CD14-positive monocyte (primary cell): ENCODE data around the gene CA11. TPM values are rescaled to one million over a fixed set of nuclear protein-coding genes. Genes with fewer than 3 reads are reported as not detected.

Experiments
- DNase-seq, 3 donors: peaks; one replicate each; pipeline ENCODE4 v3.0.0-alpha.2; 2011 to 2022
- H2AFZ ChIP-seq: 2 replicates; pipeline ENCODE4 v1.6.0; 2012; ENCODE audit warnings: mild to moderate bottlenecking, low read depth, low read length, inconsistent platforms; ENCODE audit not compliant: insufficient read depth, poor library complexity, severe bottlenecking
- H3K27ac ChIP-seq, 2 donors: 1 replicate in 1 of 2; 2 replicates in 1 of 2; pipeline ENCODE4 v1.5.1; 2012 to 2013; ENCODE audit warnings: low read length in 2 of 2, control low read depth in 1 of 2, inconsistent platforms in 1 of 2, low read depth in 1 of 2, mild to moderate bottlenecking in 1 of 2
- H3K27me3 ChIP-seq, 2 donors: one replicate each; pipeline versions ENCODE4 v1.6.0 to v1.6.1; 2011 to 2013; ENCODE audit warnings: low read length in 2 of 2; ENCODE audit not compliant: control insufficient read depth in 2 of 2, insufficient read depth in 2 of 2
- H3K36me3 ChIP-seq, 2 donors: replicated peaks in 1 of 2; 1 replicate in 1 of 2; 2 replicates in 1 of 2; pipeline versions ENCODE4 v1.5.1 to v1.6.1; 2012 to 2013; ENCODE audit warnings: low read length in 2 of 2, control low read depth in 1 of 2, inconsistent platforms in 1 of 2, mild to moderate bottlenecking in 1 of 2; ENCODE audit not compliant: insufficient read depth in 2 of 2, control insufficient read depth in 1 of 2
- H3K4me1 ChIP-seq, 2 donors: 1 replicate in 1 of 2; 2 replicates in 1 of 2; pipeline versions ENCODE4 v1.5.1 to v1.6.1; 2012 to 2013; ENCODE audit warnings: low read length in 2 of 2, control low read depth in 1 of 2, inconsistent platforms in 1 of 2, mild to moderate bottlenecking in 1 of 2, moderate library complexity in 1 of 2; ENCODE audit not compliant: insufficient read depth in 2 of 2, control insufficient read depth in 1 of 2
- H3K4me2 ChIP-seq: replicated peaks from 2 replicates; pipeline ENCODE3; 2012; ENCODE audit warnings: low read length, moderate library complexity, mild to moderate bottlenecking; ENCODE audit not compliant: poor library complexity, severe bottlenecking; ENCODE audit errors: extremely low read depth
- H3K4me3 ChIP-seq, 3 experiments: fragments of 200-600 bp in 1 of 3; sonication (generic) in 1 of 3; replicated peaks in 1 of 3; 1 replicate in 2 of 3; 2 replicates in 1 of 3; pipeline ENCODE4 v1.5.1; 2011 to 2013; ENCODE audit warnings: low read length in 3 of 3, mild to moderate bottlenecking in 3 of 3, control low read depth in 2 of 3, low read depth in 2 of 3, inconsistent platforms in 1 of 3, moderate library complexity in 1 of 3
- H3K79me2 ChIP-seq: 2 replicates; pipeline ENCODE4 v1.6.0; 2012; ENCODE audit warnings: mild to moderate bottlenecking, control low read depth, inconsistent platforms, low read length, moderate library complexity; ENCODE audit not compliant: insufficient read depth
- H3K9ac ChIP-seq: 2 replicates; pipeline ENCODE4 v1.6.0; 2017; ENCODE audit warnings: low read length, mild to moderate bottlenecking; ENCODE audit not compliant: insufficient read depth, poor library complexity, severe bottlenecking
- H3K9me3 ChIP-seq, 2 donors: replicated peaks in 1 of 2; 1 replicate in 1 of 2; 2 replicates in 1 of 2; pipeline versions ENCODE4 v1.5.1 to v1.6.1; 2012 to 2013; ENCODE audit warnings: low read length in 2 of 2, control low read depth in 1 of 2; ENCODE audit not compliant: control insufficient read depth in 1 of 2, insufficient read depth in 1 of 2
- H4K20me1 ChIP-seq: 2 replicates; pipeline ENCODE4 v1.6.0; 2012; ENCODE audit warnings: mild to moderate bottlenecking, low read length, control low read depth, moderate library complexity; ENCODE audit not compliant: insufficient read depth
- H3K27ac Mint-ChIP-seq, 7 donors: one replicate each; pipeline ENCODE4 v1.8.0; 2020; ENCODE audit warnings: mild to moderate bottlenecking in 7 of 7, mixed read lengths in 7 of 7, moderate library complexity in 6 of 7, inconsistent platforms in 2 of 7
- H3K27me3 Mint-ChIP-seq, 3 donors: one replicate each; pipeline ENCODE4 v1.8.0; 2021 to 2022; ENCODE audit warnings: low read depth in 3 of 3, mild to moderate bottlenecking in 3 of 3, mixed read lengths in 3 of 3, moderate library complexity in 3 of 3, inconsistent platforms in 1 of 3
- H3K36me3 Mint-ChIP-seq, 2 donors: one replicate each; pipeline ENCODE4 v1.8.0; 2020; ENCODE audit warnings: mixed read lengths in 2 of 2, inconsistent platforms in 1 of 2, mild to moderate bottlenecking in 1 of 2
- H3K4me1 Mint-ChIP-seq: one replicate; pipeline ENCODE4 v1.8.0; 2020; ENCODE audit warnings: mild to moderate bottlenecking, mixed read lengths
- H3K4me3 Mint-ChIP-seq, 2 donors: one replicate each; pipeline ENCODE4 v1.8.0; 2020; ENCODE audit warnings: mild to moderate bottlenecking in 2 of 2, mixed read lengths in 2 of 2, moderate library complexity in 1 of 2
- H3K9me3 Mint-ChIP-seq, 7 donors: one replicate each; pipeline ENCODE4 v1.8.0; 2020 to 2022; ENCODE audit warnings: mixed read lengths in 7 of 7, mild to moderate bottlenecking in 6 of 7, moderate library complexity in 6 of 7, inconsistent platforms in 2 of 7
- CTCF ChIP-seq: fragments of 200-600 bp; IDR thresholded peaks from one replicate; pipeline ENCODE4 v1.8.0; 2022; ENCODE audit warnings: antibody characterized with exemption, mild to moderate bottlenecking
- WGBS: methylation state at CpG from one replicate; pipeline ENCODE4 v1.1.5; 2013; ENCODE audit warnings: missing lambda C conversion rate; ENCODE audit not compliant: insufficient coverage; 5-methylcytosine and 5-hydroxymethylcytosine counted together
- intact Hi-C, 2 donors: fragments of 100-400 bp; cut with micrococcal nuclease; formaldehyde crosslinking; loops; one replicate each; pipeline versions ENCODE4 v1.15.0 to v1.15.1; 2023
- polyA plus RNA-seq, 3 donors: library from polyadenylated mRNA; depleted of rRNA in 1 of 3; unstranded in 2 of 3; stranded (reverse) in 1 of 3; fragments of 300-500 nt in 2 of 3; fragments of >200 nt in 1 of 3; fragmentation: Illumina TruSeq in 2 of 3; gene quantifications; 1 replicate in 2 of 3; 2 replicates in 1 of 3; pipeline ENCODE4 v1.2.3, GENCODE V29; 2012 to 2021

CA11 gene
- polyA plus RNA-seq, 3 donors = 1.1 to 4.9 (median 1.8) TPM

DNA sequence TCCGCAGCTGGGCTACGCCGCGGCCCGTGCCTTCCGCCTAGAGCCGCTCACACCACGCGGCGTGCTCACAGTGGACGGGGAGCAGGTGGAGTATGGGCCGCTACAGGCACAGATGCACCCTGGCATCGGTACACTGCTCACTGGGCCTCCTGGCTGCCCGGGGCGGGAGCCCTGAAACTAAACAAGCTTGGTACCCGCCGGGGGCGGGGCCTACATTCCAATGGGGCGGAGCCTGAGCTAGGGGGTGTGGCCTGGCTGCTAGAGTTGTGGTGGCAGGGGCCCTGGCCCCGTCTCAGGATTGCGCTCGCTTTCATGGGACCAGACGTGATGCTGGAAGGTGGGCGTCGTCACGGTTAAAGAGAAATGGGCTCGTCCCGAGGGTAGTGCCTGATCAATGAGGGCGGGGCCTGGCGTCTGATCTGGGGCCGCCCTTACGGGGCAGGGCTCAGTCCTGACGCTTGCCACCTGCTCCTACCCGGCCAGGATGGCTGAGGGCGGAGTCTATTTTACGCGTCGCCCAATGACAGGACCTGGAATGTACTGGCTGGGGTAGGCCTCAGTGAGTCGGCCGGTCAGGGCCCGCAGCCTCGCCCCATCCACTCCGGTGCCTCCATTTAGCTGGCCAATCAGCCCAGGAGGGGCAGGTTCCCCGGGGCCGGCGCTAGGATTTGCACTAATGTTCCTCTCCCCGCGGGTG is 16.2 kb downstream of the CA11 start:
- no peak overlapping the region for H3K4me3 Mint-ChIP-seq
- peaks cover 30 to 51% of the 10 kb centered on the region in 2 donors for H3K36me3 Mint-ChIP-seq
- intact Hi-C loops = loop anchor here in 1 of 2 donors (10.0 kb wide), 2 partner anchors 305 to 335 kb away; partner anchors contain the start of genes EMP3 and FTL
- no peaks in the 10 kb centered on the region for H3K9me3 ChIP-seq
- H3K4me2 ChIP-seq = no peak overlapping the region
- H3K9ac ChIP-seq = no peak overlapping the region
- 86% methylated on average over 44 of the region's 48 CpGs for WGBS
- H2AFZ ChIP-seq = no peak overlapping the region
- peaks cover 27 to 55% of the 10 kb centered on the region in 2 donors for H3K36me3 ChIP-seq
- peaks cover 63 to 70% of the 10 kb centered on the region in 2 donors for H3K4me1 ChIP-seq
- H3K27me3 ChIP-seq = no peaks in the 10 kb centered on the region
- H3K9me3 Mint-ChIP-seq = peaks cover 0 to 3% (median 0%) of the 10 kb centered on the region in 7 donors
- H3K27me3 Mint-ChIP-seq = no peaks in the 10 kb centered on the region
- peaks cover 20% of the 10 kb centered on the region for H3K79me2 ChIP-seq
- no peak overlapping the region for H3K4me3 ChIP-seq
- TF ChIP-seq CTCF = no peak
- no peak overlapping the region for H3K27ac ChIP-seq
- peak overlapping the region in 2 of 7 donors; percentile 18 to 68 for H3K27ac Mint-ChIP-seq
- peaks cover 39% of the 10 kb centered on the region for H4K20me1 ChIP-seq
- DNase-seq = no peak
- peaks cover 56% of the 10 kb centered on the region for H3K4me1 Mint-ChIP-seq

- intact Hi-C loops = no loop called here
- H3K4me3 ChIP-seq = no peak overlapping the region
- no peak for DNase-seq
- no peak overlapping the region for H3K9ac ChIP-seq
- no peaks in the 10 kb centered on the region for H3K9me3 ChIP-seq
- H3K36me3 ChIP-seq = peaks cover 27 to 55% of the 10 kb centered on the region in 2 donors
- WGBS = 99% methylated on average over 22 of the region's 22 CpGs
- no peak overlapping the region for H3K4me3 Mint-ChIP-seq
- H3K4me1 ChIP-seq = peaks cover 63 to 70% of the 10 kb centered on the region in 2 donors
- H3K9me3 Mint-ChIP-seq = peaks cover 0 to 3% (median 0%) of the 10 kb centered on the region in 7 donors
- TF ChIP-seq CTCF = no peak
- no peaks in the 10 kb centered on the region for H3K27me3 ChIP-seq
- H3K4me1 Mint-ChIP-seq = peaks cover 58% of the 10 kb centered on the region
- no peak overlapping the region for H2AFZ ChIP-seq
- no peak overlapping the region for H3K4me2 ChIP-seq
- no peak overlapping the region for H3K27ac ChIP-seq
- no peak overlapping the region for H3K27ac Mint-ChIP-seq
- peaks cover 41% of the 10 kb centered on the region for H4K20me1 ChIP-seq
- peaks cover 22% of the 10 kb centered on the region for H3K79me2 ChIP-seq
- no peaks in the 10 kb centered on the region for H3K27me3 Mint-ChIP-seq
- peaks cover 30 to 51% of the 10 kb centered on the region in 2 donors for H3K36me3 Mint-ChIP-seq
These were observed 16.7 kb downstream of the CA11 start for GRCh38 chr19:48629297-48629598.
